Liver (tissue), 9 donors: ENCODE measurements around the gene KIRREL1. TPM values are rescaled to one million over a fixed set of nuclear protein-coding genes. Genes with fewer than 3 reads are reported as not detected.

Source experiments
- DNase-seq: peaks from one replicate; pipeline ENCODE4 v3.0.0-alpha.2; 2017; ENCODE audit warnings: low spot score
- H3K27ac ChIP-seq, 2 donors: one replicate each; pipeline ENCODE4 v1.7.0; 2013; ENCODE audit warnings: inconsistent platforms in 2 of 2, low read length in 2 of 2, control low read depth in 1 of 2, low read depth in 1 of 2, mild to moderate bottlenecking in 1 of 2
- H3K27me3 ChIP-seq, 4 donors: one replicate each; pipeline versions ENCODE4 v1.6.1 to v1.7.0; 2013; ENCODE audit warnings: low read length in 3 of 4, inconsistent platforms in 1 of 4, mild to moderate bottlenecking in 1 of 4, moderate library complexity in 1 of 4; ENCODE audit not compliant: control insufficient read depth in 4 of 4, insufficient read depth in 4 of 4
- H3K36me3 ChIP-seq, 4 donors: one replicate each; pipeline versions ENCODE4 v1.6.1 to v1.7.0; 2013; ENCODE audit warnings: low read length in 3 of 4, mild to moderate bottlenecking in 3 of 4, low read depth in 1 of 4, moderate library complexity in 1 of 4; ENCODE audit not compliant: control insufficient read depth in 4 of 4, insufficient read depth in 3 of 4
- H3K4me1 ChIP-seq, 4 donors: one replicate each; pipeline versions ENCODE4 v1.6.1 to v1.7.0; 2013; ENCODE audit warnings: low read length in 3 of 4, mild to moderate bottlenecking in 3 of 4, moderate library complexity in 1 of 4; ENCODE audit not compliant: control insufficient read depth in 4 of 4, insufficient read depth in 4 of 4
- H3K4me3 ChIP-seq, 3 donors: one replicate each; pipeline versions ENCODE4 v1.6.1 to v1.7.0; 2013; ENCODE audit warnings: low read length in 3 of 3, control low read depth in 1 of 3, low read depth in 1 of 3, mild to moderate bottlenecking in 1 of 3
- H3K9ac ChIP-seq, 2 donors: one replicate each; pipeline ENCODE4 v1.7.0; 2013; ENCODE audit warnings: low read length in 2 of 2, mild to moderate bottlenecking in 2 of 2, moderate library complexity in 2 of 2, control low read depth in 1 of 2, low read depth in 1 of 2
- H3K9me3 ChIP-seq, 4 donors: one replicate each; pipeline versions ENCODE4 v1.6.1 to v1.7.0; 2013; ENCODE audit warnings: low read length in 3 of 4; ENCODE audit not compliant: control insufficient read depth in 4 of 4
- EGR1 ChIP-seq, 2 donors: IDR thresholded peaks; 2 replicates each; pipeline ENCODE4 v1.6.1; 2016 to 2018; ENCODE audit warnings: antibody characterized with exemption in 2 of 2, low read depth in 2 of 2
- FOXA1 ChIP-seq: IDR thresholded peaks from 2 replicates; pipeline ENCODE4 v1.6.1; 2016; ENCODE audit warnings: antibody characterized with exemption
- FOXA2 ChIP-seq: IDR thresholded peaks from 2 replicates; pipeline ENCODE4 v1.6.1; 2016; ENCODE audit warnings: antibody characterized with exemption
- GABPA ChIP-seq, 2 donors: IDR thresholded peaks in 1 of 2; conservative IDR thresholded peaks in 1 of 2; 2 replicates each; pipeline ENCODE4 v1.6.1; 2016; ENCODE audit warnings: antibody characterized with exemption in 2 of 2, mild to moderate bottlenecking in 1 of 2, moderate library complexity in 1 of 2
- HNF4A ChIP-seq, 2 donors: conservative IDR thresholded peaks; 2 replicates each; pipeline ENCODE4 v1.6.1; 2016; ENCODE audit warnings: antibody characterized with exemption in 2 of 2, mild to moderate bottlenecking in 2 of 2
- HNF4G ChIP-seq: IDR thresholded peaks from 2 replicates; pipeline ENCODE4 v1.6.1; 2016; ENCODE audit warnings: antibody characterized with exemption
- JUND ChIP-seq, 2 donors: IDR thresholded peaks; 2 replicates each; pipeline ENCODE4 v1.6.1; 2016; ENCODE audit warnings: antibody characterized with exemption in 2 of 2
- NR2F2 ChIP-seq: IDR thresholded peaks from 2 replicates; pipeline ENCODE4 v1.6.1; 2016; ENCODE audit warnings: antibody characterized with exemption
- RAD21 ChIP-seq, 2 donors: IDR thresholded peaks; 2 replicates each; pipeline ENCODE4 v1.6.1; 2016; ENCODE audit warnings: antibody characterized with exemption in 2 of 2, mild to moderate bottlenecking in 2 of 2
- RXRA ChIP-seq, 2 donors: IDR thresholded peaks; 2 replicates each; pipeline ENCODE4 v1.6.1; 2017 to 2018; ENCODE audit warnings: antibody characterized with exemption in 2 of 2, mild to moderate bottlenecking in 1 of 2
- SP1 ChIP-seq: IDR thresholded peaks from 2 replicates; pipeline ENCODE4 v1.6.1; 2018; ENCODE audit warnings: antibody characterized with exemption, mild to moderate bottlenecking
- TAF1 ChIP-seq: conservative IDR thresholded peaks from 2 replicates; pipeline ENCODE4 v1.6.1; 2016; ENCODE audit warnings: antibody characterized with exemption, mild to moderate bottlenecking
- YY1 ChIP-seq: IDR thresholded peaks from 2 replicates; pipeline ENCODE4 v1.6.1; 2016; ENCODE audit warnings: antibody characterized with exemption, mild to moderate bottlenecking
- WGBS: extraction: QIAGEN DNeasy Blood & Tissue Kit; methylation state at CpG from one replicate; pipeline ENCODE4 v1.1.7; 2013; 5-methylcytosine and 5-hydroxymethylcytosine counted together
- polyA plus RNA-seq, 2 donors: library from polyadenylated mRNA; stranded (reverse) in 1 of 2; unstranded in 1 of 2; fragments of 200-250 nt in 1 of 2; fragments of >200 nt in 1 of 2; fragmentation: Nextera tagmentation in 1 of 2; extraction: Ambion mirVana in 1 of 2; gene quantifications; one replicate each; pipeline versions ENCODE4 v1.2.1 to v1.2.3, GENCODE V29; 2013 to 2015
- total RNA-seq, 2 donors: library from RNA; depleted of rRNA; stranded (reverse); fragments of >200 nt; gene quantifications; one replicate each; pipeline ENCODE4 v1.2.3, GENCODE V29; 2014
- TF ChIP-seq, protein P1 (sequence below): IDR thresholded peaks from 2 replicates; pipeline ENCODE4 v1.6.1; 2016; ENCODE audit warnings: antibody characterized with exemption
- TF ChIP-seq, protein P2 (sequence below): fragments of 150-350 bp; IDR thresholded peaks from 2 replicates; pipeline ENCODE4 v1.5.1; 2017; ENCODE audit warnings: improper control_type of control experiment, low read depth, low read length; ENCODE audit not compliant: missing input control
- TF ChIP-seq, protein P3 (sequence below): IDR thresholded peaks from 2 replicates; pipeline ENCODE4 v1.6.1; 2016; ENCODE audit warnings: antibody characterized with exemption, mild to moderate bottlenecking
- TF ChIP-seq, protein P4 (sequence below): IDR thresholded peaks from 2 replicates; pipeline ENCODE4 v1.6.1; 2016; ENCODE audit warnings: antibody characterized with exemption
- TF ChIP-seq, protein P5 (sequence below): IDR thresholded peaks from 2 replicates; pipeline ENCODE4 v1.6.1; 2016; ENCODE audit warnings: antibody characterized with exemption
- donor health status: healthy.
- donor health status: healthy.
- donor health status: healthy.
- donor health status: healthy.
- donor health status: healthy.

Gene KIRREL1
- total and polyA plus RNA-seq, 4 donors = 0.82 to 6.0 (median 3.1) TPM

DNA sequence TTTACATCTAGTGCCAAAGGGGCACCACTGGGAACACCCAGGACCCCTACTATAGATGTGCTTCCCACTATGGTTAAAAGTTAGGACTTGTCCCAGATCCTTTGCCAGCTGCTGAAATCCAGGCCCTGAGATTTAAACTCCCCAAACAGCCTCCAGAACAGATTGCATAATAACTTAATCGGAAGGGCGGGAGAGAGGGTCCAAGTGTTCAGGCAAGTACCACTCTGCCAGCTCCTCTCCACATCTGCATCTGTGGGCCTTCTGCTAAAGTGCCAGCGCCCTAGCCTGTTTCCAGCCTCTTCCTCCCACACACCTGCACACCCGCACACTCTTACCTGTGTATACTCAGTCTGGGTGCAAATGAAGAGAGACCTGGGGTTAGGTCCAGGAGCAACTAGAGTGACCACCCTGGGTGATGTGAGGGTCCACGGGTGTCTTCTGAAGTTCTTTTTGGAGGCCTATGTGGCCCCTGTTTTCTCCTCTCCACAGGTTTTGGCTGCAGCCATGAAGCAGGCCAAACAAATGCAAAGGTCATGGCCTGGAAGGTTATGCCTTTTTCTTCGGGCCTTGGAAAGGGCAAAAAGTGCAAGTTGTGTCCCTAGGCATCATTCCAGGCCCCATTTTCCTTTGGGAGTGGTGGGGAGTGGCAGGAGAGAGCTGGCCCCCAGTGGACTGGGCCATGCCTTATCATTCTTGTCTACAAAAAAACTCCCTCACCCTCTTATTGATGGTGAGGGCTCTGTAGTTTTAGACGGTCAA is 29.3 kb downstream of the KIRREL1 start:
- Histone ChIP-seq H3K27ac (no peak overlapping the region), H3K4me1 (peaks cover 0 to 5% (median 1%) of the 10 kb centered on the region in 4 donors), H3K36me3 (no peaks in the 10 kb centered on the region), H3K9ac (no peak overlapping the region), H3K27me3 (no peaks in the 10 kb centered on the region), H3K9me3 (no peaks in the 10 kb centered on the region), H3K4me3 (no peak overlapping the region)
- 61% methylated on average over 7 of the region's 7 CpGs for WGBS
- no peak for DNase-seq
- peak; percentile 71 for TF ChIP-seq NR2F2
- TF ChIP-seq, protein P1, sequence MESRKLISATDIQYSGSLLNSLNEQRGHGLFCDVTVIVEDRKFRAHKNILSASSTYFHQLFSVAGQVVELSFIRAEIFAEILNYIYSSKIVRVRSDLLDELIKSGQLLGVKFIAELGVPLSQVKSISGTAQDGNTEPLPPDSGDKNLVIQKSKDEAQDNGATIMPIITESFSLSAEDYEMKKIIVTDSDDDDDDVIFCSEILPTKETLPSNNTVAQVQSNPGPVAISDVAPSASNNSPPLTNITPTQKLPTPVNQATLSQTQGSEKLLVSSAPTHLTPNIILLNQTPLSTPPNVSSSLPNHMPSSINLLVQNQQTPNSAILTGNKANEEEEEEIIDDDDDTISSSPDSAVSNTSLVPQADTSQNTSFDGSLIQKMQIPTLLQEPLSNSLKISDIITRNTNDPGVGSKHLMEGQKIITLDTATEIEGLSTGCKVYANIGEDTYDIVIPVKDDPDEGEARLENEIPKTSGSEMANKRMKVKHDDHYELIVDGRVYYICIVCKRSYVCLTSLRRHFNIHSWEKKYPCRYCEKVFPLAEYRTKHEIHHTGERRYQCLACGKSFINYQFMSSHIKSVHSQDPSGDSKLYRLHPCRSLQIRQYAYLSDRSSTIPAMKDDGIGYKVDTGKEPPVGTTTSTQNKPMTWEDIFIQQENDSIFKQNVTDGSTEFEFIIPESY = no peak

DNA sequence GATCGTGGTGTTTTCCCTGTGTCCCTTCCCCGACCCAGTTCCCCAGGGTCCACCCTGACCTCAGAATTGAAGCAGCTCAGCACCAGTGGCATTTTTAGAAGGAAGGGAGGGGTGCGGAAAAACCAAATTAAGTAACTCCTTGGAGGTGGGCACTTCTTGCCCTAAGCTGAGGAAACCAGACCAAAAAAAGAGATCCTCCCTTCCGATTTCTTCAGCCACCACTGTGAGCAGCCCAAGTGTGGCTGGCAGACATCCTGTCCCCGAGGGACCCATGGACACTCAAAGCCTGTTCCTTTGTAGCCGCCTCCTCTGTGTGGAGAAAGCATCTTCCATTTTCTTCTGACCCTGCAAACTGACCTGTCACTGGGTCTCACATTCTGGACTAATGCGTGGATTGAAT is 31.3 kb downstream of the KIRREL1 start:
- Histone ChIP-seq H3K36me3 (no peaks in the 10 kb centered on the region), H3K4me1 (peaks cover 0 to 5% (median 1%) of the 10 kb centered on the region in 4 donors), H3K9ac (no peak overlapping the region), H3K27me3 (no peaks in the 10 kb centered on the region), H3K4me3 (no peak overlapping the region), H3K9me3 (no peaks in the 10 kb centered on the region), H3K27ac (no peak overlapping the region)
- TF ChIP-seq YY1 (no peak), EGR1 (IDR thresholded peaks at IDR 0.05; ENCODE audit: low read depth in 2 of 2) (no peak), SP1 (no peak), FOXA2 (no peak), RXRA (IDR thresholded peaks at IDR 0.05) (no peak), HNF4A (conservative IDR thresholded peaks at IDR 0.05) (no peak), HNF4G (no peak), RAD21 (IDR thresholded peaks at IDR 0.05) (no peak), JUND (IDR thresholded peaks at IDR 0.05) (no peak), TAF1 (no peak), GABPA (IDR thresholded peaks at IDR 0.05 in 1 of 2, conservative IDR thresholded peaks at IDR 0.05 in 1 of 2) (no peak), NR2F2 (no peak), FOXA1 (no peak)
- TF ChIP-seq, protein P2, sequence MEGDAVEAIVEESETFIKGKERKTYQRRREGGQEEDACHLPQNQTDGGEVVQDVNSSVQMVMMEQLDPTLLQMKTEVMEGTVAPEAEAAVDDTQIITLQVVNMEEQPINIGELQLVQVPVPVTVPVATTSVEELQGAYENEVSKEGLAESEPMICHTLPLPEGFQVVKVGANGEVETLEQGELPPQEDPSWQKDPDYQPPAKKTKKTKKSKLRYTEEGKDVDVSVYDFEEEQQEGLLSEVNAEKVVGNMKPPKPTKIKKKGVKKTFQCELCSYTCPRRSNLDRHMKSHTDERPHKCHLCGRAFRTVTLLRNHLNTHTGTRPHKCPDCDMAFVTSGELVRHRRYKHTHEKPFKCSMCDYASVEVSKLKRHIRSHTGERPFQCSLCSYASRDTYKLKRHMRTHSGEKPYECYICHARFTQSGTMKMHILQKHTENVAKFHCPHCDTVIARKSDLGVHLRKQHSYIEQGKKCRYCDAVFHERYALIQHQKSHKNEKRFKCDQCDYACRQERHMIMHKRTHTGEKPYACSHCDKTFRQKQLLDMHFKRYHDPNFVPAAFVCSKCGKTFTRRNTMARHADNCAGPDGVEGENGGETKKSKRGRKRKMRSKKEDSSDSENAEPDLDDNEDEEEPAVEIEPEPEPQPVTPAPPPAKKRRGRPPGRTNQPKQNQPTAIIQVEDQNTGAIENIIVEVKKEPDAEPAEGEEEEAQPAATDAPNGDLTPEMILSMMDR = no peak
- TF ChIP-seq, protein P3, sequence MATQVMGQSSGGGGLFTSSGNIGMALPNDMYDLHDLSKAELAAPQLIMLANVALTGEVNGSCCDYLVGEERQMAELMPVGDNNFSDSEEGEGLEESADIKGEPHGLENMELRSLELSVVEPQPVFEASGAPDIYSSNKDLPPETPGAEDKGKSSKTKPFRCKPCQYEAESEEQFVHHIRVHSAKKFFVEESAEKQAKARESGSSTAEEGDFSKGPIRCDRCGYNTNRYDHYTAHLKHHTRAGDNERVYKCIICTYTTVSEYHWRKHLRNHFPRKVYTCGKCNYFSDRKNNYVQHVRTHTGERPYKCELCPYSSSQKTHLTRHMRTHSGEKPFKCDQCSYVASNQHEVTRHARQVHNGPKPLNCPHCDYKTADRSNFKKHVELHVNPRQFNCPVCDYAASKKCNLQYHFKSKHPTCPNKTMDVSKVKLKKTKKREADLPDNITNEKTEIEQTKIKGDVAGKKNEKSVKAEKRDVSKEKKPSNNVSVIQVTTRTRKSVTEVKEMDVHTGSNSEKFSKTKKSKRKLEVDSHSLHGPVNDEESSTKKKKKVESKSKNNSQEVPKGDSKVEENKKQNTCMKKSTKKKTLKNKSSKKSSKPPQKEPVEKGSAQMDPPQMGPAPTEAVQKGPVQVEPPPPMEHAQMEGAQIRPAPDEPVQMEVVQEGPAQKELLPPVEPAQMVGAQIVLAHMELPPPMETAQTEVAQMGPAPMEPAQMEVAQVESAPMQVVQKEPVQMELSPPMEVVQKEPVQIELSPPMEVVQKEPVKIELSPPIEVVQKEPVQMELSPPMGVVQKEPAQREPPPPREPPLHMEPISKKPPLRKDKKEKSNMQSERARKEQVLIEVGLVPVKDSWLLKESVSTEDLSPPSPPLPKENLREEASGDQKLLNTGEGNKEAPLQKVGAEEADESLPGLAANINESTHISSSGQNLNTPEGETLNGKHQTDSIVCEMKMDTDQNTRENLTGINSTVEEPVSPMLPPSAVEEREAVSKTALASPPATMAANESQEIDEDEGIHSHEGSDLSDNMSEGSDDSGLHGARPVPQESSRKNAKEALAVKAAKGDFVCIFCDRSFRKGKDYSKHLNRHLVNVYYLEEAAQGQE = no peak
- TF ChIP-seq, protein P4, sequence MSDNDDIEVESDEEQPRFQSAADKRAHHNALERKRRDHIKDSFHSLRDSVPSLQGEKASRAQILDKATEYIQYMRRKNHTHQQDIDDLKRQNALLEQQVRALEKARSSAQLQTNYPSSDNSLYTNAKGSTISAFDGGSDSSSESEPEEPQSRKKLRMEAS = no peak
- TF ChIP-seq, protein P5, sequence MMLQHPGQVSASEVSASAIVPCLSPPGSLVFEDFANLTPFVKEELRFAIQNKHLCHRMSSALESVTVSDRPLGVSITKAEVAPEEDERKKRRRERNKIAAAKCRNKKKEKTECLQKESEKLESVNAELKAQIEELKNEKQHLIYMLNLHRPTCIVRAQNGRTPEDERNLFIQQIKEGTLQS = no peak
- TF ChIP-seq, protein P1 = no peak
- no peak for DNase-seq
- WGBS = 82% methylated on average over 7 of the region's 7 CpGs
